NOMO-1 treated with DMSO at 0.1 percent for 48 hours (cell line): Measurements from ENCODE around the gene SKAP2.

Source experiments
- DNase-seq: peaks from one replicate; lab custom pipeline; 2025; ENCODE audit not compliant: unreplicated experiment; lab: John Stamatoyannopoulos, UW

Gene SKAP2, protein sequence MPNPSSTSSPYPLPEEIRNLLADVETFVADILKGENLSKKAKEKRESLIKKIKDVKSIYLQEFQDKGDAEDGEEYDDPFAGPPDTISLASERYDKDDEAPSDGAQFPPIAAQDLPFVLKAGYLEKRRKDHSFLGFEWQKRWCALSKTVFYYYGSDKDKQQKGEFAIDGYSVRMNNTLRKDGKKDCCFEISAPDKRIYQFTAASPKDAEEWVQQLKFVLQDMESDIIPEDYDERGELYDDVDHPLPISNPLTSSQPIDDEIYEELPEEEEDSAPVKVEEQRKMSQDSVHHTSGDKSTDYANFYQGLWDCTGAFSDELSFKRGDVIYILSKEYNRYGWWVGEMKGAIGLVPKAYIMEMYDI

DNA sequence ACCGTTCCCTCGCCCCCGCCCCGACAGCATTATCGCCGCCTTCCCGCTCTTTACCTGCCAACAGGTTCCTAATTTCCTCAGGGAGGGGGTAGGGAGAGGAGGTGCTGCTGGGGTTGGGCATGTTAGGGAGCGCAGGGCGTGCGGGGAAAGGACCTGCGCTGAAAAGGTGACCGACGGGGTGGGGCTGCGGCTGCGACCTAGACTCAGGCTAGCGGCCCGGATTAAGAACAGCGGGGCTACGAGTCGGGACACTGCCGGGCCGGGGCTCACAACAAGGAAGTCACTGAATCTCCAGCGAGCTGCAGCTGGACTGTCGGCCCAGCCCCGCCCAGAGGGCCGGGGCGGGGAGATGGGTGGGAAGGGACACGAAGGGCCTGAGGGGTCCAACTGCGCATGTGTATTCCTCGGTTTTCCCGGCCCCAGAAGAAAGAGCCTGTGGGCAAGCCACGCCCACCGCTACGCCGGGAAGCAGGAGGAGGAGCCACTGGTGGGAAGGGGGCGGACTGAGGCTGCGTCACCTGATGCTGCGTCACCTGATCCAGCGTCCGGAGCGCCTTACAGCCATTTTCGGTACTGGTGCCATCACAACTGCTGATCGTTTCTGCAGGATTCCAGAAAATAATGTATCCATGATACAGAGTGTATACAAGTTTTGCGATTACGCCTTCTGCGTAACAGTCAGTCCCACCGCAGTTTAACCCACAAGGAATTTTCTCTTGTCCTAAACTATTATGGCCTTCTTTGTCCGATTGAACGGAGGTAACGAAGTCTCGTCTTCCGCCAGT, at the start of gene SKAP2:
Gene SKAP2 (minus strand): TSS at position 282 of the 785 bp plus-strand sequence. CDS start 161 bp downstream, at position 121.
- DNase-seq, result peak; percentile 96

DNA sequence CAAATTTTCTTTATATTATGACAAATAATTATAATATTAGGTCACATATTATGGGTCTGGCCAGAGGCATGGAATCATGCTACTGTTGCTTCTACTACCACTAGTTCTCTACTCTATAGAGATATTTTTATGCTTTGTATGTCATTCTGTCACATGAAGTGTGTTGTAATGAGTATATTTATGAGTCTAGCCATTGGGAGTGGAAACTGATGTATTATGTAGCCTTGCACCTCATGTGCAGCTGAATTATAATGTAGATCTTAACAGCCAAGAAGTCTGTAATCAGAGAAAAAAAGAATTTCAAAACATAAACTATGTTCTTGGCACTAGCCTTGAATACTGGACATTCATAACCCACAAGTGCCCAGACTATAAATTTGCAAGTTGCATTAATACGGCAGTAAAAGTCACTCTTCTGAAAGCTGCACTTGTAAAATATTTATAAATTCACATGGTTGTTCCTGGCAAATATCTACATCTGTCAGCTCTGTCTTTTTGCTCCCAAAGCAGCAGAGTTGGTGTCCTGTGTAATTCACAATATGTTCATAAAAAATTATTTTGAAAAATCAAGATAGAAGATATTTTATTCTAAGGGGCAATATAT, 48.6 kb upstream of the SKAP2 start:
- DNase-seq, result no peak

DNA sequence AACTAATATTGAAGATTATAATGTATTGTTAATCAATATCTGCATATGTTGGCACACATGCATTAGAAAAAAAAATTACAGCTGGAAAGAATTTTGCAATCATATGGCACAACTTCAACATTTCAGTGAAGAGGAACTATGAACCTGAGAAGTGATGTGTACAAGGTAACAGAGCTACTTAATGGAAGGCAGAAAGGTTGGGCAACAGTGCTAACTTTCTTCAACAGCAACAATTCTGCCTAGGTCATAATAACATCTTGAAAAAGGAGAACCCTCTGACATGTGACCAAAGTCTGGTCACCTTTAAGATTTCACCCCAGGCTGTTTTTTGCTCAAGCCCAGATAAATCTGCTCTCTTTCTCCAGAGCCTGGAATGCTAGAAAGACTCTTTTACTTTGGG, 47.9 kb upstream of the SKAP2 start:
- DNase-seq, result peak; percentile 98

DNA sequence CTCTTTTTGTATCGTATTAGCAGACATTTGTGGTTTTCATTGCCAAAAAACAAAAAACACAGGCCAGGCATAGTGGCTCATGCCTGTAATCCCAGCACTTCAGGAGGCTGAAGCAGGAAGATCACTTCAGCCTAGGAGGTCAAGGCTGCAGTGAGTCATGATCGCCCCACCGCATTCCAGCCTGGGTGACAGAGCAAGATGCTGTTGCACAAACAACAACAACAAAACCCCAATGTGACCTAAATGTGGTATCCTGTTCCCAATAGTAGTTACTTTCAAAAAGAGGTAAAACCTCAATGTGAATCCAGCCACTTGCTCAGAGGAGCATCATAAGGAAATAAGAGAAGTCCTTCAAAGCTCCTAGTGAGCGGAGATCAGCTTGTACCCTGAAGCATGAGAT, 45.8 kb upstream of the SKAP2 start:
- DNase-seq, result no peak

DNA sequence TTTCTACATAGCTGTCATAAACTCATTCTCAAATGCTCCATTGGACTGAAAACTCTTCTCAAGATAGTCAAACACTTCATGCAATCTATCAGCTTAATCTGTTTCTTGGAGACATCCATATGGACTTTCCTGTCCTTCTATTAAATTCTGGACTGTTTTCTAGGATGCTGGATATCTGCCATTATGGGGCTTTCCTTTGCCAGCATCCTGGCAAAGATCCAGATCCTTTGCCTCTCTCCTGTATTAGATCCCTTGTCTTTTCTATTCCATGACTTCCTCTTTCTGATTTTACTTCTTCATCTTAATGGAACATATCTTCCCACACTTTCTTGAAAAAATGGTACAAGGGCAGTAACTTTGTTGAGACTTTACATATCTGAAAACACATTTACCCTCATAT, 35.9 kb upstream of the SKAP2 start:
- DNase-seq, result no peak

DNA sequence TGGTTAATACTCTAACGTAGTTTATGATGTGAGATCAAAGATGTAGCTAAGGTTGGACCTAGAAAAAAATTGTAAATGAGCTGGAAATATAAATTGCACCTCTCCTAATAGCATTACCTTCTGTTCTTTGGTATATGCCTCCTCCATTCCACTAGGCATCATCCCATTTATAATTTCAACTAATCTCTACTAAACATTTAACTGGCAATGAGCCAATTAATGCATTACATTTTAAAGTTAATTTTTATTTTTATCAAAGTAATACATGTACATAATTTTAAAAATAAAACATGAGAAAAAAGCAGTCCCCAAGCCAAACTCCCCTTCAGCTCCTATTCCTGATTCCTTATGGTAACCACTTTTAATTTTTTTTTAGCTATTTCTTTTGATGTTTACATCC, 35.1 kb upstream of the SKAP2 start:
- no peak for DNase-seq

DNA sequence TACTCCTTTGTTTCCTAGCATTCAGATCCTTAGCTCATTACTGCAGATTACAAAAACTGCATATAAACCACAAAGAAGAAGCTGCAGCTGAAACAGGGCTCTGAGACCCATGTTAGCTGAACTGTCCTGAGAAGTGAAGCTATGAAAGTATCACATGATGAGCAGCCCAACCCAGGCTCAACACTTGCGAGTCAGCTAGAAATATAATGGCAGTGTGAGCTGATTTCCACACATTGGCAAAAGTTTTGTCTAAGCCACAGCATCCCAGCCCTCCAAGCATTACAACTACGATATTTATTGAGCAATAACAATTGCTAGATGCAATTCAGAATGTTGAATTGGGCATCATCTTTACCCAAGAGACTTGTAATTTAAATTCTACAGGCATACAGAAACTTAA, 34.5 kb upstream of the SKAP2 start:
- DNase-seq, result no peak

DNA sequence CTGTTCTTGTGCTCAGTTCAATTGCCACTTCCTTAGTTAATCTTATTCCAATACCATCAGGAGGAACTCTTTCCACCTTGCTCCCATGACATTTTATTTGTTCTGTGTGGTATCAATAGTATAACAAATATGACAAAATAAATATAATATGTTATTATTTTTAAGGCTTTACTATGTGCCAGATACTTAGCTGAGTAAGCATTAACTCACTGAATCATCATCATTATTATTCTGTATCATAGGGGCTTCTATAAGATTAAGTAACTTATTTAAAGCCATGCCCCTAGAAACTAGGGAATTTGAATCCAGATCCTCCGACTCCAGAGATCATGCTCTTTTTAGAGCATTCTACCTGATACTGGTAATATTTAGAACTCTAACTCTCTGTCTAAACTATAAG, 33.5 kb upstream of the SKAP2 start:
- DNase-seq, result no peak

DNA sequence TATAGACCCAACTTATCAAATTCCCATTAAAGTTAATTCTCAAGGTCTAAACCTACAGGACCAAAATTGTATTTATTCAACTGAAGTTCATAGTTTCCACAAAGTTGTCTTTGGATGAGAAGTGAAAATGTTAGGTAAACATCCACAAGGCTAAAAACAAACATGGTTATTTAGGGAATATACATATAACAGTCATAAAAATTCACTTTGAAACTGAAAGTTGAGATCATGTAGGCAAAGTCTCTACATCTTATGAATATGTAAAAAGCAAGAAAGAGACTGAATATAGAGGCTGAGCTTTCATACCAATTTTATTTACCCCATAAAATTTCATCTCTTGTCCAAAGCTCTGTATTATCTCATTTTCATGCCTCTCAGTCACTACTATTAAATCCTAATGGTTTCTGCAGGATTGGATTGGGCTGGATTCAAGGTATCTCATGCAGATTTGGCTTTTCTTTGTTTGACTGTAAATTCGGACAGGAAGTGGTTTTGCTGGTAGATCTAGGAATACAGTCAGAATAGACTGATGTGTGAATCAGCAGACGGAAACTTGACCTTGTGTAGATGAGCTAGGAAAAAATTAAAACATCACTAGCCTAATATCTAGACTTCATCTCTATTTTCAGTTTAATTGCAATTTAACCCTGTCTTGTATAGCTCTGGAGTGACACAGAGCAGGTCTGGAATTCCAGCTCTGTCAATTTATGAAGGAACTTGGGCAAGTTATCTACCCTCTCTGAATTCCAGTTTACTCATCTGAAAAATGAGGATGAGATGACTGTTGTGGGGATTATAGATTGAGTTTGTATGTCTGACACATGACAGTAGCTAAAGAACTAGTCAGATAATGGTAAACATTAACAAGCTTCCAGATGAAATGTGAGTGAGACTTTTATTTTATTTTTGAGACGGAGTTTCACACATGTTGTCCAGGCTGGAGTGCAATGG, 27.3 kb upstream of the SKAP2 start:
- no peak for DNase-seq

DNA sequence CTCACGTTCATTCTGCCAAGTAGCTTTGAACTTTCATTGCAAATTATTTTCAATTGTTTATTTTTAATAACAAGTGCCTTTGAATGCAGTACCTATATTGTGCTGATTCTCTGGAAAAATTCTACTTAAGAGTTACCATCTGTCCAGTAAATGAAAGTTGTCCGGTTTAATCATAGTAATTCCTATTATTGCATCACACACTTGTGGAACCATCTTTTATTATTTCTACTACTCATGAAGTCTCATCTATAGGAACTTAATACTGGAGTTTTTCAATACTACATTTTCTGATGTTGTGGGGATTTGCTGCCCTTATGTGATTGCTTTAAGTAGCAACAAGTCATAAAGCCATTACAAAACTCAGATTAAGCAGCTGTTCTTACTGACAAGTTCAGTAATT, 16.5 kb upstream of the SKAP2 start:
- no peak for DNase-seq

DNA sequence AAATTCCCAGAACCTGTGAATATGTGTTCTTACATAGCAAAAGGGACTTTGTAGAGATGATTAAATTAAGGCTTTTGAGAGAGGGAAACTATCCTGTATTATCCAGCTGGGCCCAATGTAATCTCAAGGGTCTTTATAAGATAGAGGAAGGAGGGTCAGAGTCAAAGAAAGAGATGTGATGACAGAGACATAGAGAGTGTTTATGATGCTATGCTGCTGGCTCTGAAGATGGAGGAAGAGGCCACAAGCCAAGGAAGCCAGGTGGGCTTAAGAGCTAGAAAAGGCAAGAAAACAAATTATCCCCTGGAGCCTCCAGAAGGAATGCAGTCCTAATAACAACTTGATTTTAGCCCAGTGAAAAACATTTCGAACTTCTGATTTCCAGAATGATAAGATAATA, 15.3 kb upstream of the SKAP2 start:
- DNase-seq, result no peak

DNA sequence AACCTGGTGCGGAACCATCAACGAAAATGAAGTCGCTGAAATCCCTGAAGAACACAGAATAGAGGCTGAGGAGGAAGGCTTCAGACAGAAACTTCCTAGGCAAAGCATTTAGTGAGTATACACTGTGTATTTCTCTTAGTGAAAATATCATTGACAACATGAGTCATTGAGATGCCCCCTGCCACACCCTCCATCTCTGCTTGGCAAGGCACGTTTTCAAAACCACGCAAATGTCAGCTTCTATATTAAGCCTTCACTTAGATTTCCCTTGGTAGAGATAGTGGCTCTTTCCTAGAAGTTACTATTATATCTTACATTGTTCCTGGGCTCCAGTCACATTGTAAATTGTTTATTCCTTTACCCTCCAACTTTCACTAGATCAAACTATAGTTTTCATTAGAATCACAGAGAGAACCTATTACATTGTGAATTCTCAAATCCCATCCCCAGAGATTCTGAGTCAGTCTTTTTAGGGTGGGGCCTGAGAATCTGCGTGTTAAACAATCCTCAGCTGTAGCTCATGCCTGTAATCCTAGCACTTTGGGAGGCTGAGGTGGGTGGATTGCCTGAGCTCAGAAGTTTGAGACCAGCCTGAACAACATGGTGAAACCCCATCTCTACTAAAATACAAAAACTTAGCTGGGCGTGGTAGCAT, 4.6 kb upstream of the SKAP2 start:
- DNase-seq, result no peak

DNA sequence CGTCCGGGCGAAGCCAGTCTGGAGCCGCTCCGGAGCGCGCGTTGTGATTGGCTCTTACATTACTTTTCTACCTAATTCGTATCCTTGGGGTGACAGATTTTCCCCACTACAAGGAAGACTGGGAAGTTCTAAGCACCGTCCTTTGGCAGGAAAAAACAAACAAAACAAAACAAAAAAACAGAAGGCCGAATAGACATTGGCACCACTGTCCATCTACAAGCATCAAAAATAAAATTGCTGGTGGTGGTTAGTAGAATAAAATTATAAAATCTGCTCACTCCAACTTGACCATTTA, 651 bp upstream of the SKAP2 start:
- no peak for DNase-seq

DNA sequence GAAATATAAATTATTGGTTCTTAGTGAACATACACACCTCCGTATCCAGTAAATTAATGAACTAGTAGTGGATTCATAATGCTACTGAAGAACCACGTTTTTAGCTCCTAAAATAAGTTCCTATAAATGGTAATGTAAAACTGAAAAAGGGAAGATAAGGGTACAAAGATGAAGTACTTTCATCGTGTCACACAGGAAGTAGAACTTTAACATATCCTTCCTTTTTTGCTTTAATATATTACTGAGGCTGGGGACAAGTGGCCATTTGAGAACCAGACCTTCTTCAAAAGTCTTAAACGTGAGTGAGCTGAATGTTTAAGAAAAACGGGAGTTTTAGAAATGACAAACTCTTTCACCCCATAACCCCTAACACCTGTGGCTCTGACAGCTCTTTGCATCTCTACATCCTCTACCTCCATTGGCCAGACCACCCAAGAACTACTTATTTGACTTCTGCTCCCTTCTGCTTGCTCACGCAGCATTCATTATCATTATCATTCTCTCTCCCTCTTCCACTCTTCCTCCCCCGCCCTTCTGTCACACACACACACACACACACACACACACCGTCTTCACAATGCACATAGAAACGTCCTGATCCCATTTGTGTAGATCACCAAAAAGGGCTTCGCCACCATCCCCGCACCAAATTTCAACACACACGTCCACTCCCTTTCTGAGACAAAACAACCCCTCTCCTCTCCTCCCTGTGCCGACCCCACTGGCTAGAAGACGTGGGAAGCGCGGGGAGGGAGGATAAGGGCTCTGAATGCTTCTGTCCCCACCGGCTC, 677 bp downstream of the SKAP2 start:
- peak; percentile 73 for DNase-seq

DNA sequence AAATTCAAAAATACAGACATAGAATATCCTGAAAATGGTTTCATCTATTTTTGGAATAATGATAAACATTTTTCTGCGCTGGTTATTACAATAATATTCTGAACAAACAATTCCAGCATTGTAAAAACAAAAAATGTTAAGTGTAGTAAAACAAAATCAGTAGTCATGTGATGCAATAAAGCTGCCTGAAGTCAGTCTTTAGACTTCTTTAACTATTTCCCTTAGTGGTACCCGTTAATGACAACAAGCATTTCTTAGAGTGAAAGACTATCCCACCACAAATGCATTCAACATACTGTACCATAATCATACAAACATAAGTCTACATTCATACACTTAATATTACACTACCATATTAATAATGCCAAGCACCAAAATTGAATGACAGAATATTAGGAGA, 1.6 kb downstream of the SKAP2 start:
- DNase-seq, result no peak

DNA sequence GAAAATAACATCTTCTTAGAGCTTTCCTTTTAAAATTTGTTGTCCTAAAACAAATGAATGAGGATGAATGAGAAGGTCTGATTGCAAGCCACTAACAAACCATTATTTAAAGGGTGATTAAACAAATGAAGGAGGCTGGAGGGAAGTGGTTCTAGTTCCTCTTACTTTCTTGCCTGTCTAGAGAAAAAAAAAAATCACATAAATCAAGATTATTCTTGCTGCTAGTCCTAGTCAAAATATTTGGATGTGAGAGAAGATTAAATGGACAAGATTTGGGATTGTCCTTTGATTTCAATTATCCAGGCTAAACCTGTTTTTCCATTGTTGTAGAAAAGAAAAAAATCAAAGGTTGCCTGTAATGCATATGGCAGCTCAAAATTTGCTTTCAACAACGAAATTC, 3.3 kb downstream of the SKAP2 start:
- DNase-seq, result peak; percentile 64

DNA sequence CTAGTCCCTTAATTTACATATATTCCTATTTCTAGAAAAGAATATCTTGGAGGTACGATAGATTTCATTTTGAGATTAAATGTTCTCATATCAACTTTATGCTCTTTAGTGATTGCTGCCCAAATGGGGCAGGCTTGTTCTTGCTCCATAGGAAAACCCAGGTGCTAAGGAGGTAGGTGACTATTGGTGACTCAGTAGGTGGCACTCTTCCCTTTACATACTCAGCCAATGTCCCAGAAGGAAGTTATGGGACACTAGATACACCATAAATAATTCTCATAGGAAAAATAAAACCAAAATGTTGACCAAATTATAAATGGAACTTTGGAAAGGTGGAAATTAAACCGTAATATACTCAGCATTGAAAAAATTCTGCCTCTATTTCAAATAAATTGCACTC, 4.0 kb downstream of the SKAP2 start:
- DNase-seq, result no peak

DNA sequence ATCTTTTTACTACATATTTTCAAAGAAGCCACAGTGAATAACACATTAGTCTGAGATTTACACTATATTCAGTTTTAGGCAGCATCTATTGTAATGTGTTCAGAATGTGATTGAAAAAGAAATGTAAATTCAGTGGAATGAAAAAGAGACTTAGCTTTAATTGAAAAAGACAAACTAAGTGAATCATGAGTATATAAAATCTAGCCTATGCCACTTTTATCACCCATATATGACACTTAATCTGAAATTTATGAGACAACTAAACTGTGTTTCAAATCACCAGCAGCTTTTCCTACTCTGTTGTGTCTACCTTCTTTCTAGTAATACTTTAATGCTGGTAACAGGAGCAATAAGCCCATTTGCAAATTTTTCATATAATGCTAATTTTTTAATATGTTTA, 4.7 kb downstream of the SKAP2 start:
- no peak for DNase-seq

DNA sequence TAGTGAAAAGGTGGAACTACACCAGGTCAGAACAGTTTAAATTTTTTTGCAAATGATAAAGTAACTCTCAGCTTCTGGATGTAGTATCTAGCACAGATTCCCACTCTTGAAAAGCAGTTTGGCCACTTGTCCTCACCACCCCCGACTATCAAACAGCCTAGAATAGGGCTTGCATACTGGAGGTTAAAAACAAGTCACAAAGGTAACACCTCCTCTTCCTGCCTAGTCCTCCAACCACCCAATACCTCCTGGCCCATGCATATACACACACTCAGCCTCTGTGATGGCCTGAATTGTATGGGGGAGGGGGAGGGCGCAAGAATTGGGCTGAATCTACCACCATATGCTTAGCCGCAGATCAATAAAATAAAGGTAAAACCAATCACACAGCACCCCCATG, 5.7 kb downstream of the SKAP2 start:
- no peak for DNase-seq

DNA sequence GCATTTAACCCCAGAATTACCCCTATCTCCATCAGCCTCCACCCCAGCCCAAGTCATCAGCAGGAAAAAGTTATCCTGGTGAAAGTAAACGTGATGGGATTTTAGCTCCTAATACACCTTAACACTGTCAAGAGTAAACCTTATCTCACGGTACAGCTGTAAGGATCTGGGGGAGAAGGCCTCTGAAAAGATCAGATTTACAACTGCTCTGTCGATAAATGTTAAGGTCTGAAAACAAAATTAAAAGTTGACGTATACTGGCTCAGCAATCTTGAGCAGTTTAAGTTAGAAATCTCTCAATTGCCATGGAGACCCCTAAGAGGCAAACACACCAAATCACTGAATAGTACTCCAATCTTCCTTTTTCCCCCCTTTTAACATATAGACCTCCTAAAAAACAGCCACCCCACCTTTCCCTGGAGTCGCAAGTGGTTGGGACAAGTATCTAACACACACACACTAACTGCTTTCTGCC, 6.1 kb downstream of the SKAP2 start:
- DNase-seq, result no peak
